ENCODE measurements around the gene TMEM63C. TPM values are rescaled to one million over a fixed set of nuclear protein-coding genes. Genes with fewer than 3 reads are reported as not detected.

Gene TMEM63C
- polyA plus RNA-seq, 4 donors = 0.29 to 1.3 (median 0.90) TPM

DNA sequence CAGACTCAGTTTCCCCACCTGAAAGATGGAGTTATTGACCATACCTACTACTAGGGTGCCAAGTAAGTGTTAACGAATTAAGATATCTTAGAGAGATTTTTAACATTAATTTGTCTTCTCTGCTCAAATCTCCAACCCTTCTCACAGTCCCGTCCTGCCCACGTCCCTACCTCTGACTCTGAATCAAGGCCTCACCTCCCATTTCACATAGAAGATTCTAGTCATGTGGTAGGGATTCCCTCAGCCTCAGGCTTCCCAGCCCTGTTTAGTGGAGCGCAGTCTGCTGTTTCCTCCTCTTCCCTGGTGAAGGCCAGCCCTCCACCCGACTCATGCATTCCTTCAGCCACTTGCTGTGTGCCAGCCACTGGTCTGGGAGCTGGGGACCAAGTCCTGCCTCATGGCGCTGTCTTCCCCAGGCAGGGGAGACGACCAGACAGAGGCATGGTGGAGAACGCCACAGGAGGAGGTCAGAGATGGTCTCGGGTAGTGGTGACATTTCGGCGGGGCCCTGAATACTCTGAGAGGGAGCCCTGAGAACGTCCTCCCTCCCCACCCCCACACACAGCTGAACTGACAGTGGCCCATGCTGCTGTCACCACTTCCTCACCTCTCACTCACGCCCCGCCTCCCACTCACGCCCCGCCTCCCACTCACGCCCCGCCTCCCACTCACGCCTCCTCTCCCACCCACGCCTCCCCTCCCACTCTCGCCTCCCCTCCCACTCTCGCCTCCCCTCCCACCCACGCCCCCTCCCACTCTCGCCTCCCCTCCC is 38.8 kb downstream of the TMEM63C start:
- DNase-seq (ENCODE audit: low read depth in 4 of 4, low spot score in 3 of 4) = no peak

DNA sequence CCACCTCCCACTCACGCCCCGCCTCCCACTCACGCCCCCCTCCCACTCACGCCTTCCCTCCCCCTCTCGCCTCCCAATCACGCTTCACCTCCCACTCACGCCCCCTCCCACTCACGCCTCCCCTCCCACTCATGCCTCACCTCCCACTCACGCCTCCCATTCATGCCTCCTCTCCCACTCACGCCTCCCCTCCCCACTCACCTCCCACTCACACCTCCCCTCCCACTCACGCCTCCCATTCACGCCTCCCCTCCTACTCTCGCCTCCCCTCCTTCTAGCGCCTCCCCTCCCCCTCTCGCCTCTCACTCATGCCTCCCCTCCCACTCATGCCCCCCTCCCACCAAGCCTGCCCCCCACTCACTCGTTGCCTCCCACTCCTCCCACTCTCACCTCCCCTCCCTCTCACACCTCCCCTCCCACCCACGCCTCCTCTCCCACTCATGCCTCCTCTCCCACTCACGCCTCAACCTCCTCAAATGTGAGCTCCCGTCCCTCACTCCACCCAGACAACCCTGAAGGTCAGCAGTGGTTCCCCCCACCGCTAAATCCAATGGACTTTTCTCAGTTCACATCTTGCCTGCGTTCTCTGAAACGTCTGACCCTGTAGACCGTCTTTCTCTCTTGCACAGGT is 39.8 kb downstream of the TMEM63C start:
- no peak for DNase-seq (ENCODE audit: low read depth in 4 of 4, low spot score in 3 of 4)

DNA sequence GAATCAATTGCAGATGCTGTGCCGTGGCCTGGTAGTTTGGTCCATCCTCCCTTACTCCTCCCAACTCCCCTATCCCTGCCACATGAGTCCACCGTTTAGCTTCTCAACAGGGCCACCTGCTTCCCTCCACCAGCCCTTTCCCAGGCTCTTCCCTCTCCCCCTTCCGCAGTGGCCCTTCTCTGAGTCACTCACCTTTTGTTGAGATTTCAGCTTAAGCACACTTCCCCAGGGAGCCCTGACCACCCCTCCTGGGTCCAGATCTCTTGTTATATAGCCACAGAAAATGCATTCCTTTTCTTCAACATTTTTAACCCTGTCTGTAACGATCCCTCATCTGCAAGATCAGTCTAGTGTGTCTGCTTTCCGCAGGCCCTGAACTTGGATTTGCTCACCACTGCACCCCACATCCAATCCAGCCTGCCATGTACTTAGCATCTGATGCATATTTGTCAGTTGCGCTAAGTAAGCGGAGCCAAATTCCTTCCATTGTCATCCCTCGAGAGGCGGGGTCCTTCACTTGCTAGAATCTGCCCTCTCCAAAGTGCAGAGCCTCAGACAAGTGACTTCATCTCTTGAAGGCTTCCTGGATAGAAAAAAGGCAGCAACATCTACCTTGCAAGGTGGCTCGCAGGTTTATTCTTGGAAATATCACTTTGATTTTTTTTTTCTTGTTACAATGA is 41.1 kb downstream of the TMEM63C start:
- no peak for DNase-seq (ENCODE audit: low read depth in 4 of 4, low spot score in 3 of 4)

DNA sequence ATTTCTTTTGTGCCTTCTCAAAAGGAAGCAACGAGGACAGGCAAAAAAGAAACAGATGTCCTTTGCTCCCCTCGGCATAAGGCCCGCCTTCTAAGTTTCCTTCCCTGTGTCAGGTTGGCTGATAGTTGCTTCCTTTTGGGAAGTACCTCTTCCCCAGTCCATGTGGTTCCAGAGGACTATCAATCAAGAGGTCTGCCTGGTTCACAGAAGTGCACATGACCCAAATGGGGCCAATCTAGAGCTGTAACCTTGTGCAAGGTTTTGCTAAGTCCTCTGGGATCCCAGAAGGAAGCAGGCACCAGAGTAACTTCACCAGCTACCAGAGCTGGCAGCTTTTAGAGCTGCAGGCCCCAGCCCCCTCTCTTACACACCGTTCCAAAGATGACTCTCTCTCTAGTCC is 42.6 kb downstream of the TMEM63C start:
- no peak for DNase-seq (ENCODE audit: low read depth in 4 of 4, low spot score in 3 of 4)

DNA sequence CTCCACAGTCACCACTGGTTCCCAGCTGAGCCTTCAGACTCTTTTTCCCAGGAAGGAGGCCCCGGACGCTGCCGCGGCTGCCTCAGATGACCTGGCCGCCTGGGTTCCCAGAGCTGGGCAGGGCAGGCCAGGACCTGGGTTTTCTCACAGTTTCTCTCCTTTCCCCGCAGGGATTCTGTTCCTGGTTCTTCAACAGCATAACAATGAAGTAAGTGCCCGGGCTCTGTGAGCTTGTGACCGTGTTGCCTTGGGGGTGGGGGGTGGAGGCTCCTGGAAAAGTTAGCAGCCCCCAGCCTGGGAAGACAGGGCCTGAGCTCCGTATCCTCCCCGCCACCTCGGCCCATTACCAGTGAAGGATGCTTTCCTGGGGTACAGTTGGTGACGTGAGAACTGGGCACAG is 43.7 kb downstream of the TMEM63C start:
- no peak for DNase-seq (ENCODE audit: low read depth in 4 of 4, low spot score in 3 of 4)

DNA sequence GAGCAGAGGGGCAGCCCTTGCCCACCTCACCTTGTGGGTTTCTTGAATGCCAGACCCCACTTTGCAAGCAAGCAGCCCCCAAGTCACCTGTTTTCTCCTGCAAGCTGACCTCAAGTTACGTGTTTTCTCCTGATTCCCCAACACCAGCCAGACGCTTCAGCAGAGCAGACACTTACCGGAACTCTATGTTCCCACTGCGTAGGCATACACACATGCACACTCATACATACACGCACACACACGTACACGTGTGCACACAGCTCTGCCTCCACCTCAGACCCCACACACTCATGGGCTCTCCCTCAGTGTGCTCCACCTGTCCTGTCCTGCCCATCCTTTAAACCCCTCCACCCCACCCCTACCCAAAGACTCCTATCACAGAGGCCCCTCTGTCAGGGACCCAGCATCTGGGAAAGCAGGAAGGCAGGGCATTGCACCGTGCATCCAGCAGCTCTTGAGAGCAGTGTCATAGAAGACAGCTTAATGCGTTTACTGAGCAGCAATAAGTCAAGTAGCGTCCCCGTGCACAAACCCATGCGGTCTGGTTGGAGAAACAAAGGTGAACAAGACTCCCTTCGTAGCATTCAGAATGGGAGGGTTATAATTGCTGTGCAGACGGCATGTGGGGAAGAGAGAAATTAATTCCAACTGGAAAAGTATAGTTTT is 44.4 kb downstream of the TMEM63C start:
- no peak for DNase-seq (ENCODE audit: low read depth in 4 of 4, low spot score in 3 of 4)

DNA sequence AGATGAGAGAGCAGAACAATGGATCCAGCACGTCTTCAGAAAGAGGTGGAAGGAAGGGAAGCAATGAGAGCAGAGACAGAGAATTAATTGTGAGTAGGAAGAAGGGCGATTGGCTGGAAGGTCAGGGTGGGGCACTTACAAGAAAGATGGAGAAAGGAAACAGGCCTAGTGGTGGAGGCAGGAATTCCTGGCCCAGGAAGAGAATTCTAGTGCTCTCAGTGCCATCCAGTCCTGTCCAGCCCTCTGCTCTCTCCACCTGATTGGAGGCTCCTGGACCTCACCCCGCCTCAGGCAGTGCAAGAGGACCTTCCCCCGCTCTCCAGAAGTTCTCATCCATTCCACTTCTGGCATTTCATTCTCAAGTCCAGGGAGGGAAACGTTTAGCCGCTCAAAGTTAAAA is 46.5 kb downstream of the TMEM63C start:
- DNase-seq (ENCODE audit: low read depth in 4 of 4, low spot score in 3 of 4) = no peak

DNA sequence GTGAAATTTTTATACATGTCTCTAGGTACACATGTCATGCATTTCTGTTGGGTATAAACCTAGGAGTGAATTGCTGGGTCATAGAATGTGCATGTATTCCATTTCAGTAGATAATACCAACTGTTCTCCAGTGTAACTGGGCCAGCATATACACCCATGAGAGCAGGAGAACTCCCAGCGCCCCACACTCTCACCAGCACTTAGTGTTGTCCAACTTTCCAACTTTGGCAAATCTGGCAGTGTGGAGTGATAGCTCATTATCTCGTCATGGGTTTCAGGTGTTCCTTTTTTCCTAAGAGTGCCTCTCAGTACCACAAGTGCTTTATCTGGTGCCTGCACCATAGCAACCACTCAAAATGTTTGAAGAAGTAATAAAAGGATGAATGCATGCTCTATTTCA is 49.3 kb downstream of the TMEM63C start:
- no peak for DNase-seq (ENCODE audit: low read depth in 4 of 4, low spot score in 3 of 4)

DNA sequence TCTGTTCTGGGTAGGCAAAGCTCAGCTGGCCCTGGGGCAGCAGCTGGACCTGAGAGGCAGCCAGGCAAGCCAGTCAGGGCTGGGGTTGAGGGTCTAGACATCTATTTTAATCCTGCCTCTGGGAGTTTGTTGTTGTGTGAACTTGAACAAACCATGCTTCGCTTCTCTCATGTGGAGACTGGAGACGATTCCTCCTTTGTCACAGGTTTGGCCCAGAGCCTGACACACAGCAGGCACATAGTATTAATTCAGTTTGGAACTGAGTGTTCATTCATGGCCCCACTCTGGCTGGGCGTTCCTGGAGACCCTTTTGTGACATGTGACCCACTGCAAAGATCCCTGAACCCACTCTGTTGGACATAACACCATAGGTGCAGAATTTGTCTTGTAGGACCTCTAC is 50.1 kb downstream of the TMEM63C start:
- DNase-seq (ENCODE audit: low read depth in 4 of 4, low spot score in 3 of 4) = no peak

DNA sequence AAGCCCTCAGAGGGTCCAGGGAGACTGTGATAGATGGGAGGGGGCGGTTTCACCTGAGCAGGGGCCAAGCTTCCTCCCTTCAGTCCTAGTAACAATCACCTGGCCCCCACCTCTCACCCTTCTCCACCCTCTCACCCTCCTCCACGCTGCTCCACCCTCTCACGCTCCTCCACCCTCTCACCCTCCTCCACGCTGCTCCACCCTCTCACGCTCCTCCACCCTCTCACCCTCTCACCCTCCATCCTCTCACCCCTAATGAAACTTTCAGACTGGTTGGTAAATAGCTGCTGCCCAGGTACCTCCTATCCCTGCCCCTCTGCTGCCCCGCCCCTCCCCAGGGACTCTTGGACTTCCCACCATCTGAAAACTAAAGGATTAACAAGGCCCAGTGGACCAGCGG is 55.2 kb downstream of the TMEM63C start:
- DNase-seq (ENCODE audit: low read depth in 4 of 4, low spot score in 3 of 4) = no peak

DNA sequence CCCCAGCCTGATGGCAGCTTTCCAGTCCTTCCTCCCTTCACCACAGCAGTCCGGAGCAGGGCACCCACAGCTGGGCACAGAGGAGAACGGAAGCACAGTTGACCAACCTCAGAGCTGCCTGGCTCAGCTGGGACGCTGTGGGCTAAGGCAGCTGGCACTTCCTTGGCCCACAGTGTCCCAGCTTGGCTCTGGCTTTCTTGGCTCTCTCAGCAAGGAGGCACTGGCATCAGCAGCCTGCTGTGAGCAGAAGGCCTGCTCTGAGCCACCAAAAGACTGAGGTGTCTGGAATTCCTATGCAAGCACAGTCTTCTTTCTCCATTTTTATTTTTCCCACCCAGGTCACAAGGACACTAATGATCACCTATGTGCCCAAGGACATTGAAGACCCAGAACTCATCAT is 56.8 kb downstream of the TMEM63C start:
- DNase-seq (ENCODE audit: low read depth in 4 of 4, low spot score in 3 of 4) = no peak

DNA sequence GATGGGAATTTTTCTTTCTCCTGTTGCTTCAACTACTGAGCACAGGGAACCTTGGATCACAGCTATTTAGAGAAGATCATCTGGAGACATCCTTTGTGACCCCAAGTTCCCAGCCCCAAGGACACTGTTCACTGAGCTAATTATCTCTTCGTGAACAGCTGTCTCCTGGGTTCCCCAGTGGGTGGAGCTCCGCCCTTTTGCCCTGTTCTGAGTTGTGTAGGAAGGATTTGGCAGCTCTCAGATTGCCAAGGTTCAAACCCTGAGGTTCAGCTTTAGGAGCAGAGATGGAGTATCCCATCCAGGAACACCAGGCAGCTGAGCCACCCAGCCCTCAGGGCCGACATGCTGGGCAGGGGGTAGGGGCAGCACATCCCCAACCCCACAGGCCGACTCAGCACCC is 57.4 kb downstream of the TMEM63C start:
- no peak for DNase-seq (ENCODE audit: low read depth in 4 of 4, low spot score in 3 of 4)

DNA sequence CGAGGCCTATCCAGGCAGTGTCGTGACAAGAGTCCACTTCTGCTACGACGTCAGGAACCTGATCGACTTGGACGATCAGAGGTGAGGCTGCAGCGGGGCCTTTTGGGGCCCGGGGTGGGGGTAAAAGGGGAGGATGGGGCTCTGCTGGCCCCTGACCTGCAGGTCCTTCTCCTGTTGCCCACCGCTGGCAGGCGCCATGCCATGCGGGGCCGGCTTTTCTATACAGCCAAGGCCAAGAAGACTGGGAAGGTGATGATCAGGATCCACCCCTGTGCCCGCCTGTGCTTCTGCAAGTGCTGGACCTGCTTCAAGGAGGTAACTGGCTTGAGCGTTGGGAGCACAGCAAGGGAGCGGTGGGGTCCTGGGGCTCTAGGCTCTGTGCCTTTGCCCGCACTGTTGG is 57.8 kb downstream of the TMEM63C start:
- DNase-seq (ENCODE audit: low read depth in 4 of 4, low spot score in 3 of 4) = no peak

DNA sequence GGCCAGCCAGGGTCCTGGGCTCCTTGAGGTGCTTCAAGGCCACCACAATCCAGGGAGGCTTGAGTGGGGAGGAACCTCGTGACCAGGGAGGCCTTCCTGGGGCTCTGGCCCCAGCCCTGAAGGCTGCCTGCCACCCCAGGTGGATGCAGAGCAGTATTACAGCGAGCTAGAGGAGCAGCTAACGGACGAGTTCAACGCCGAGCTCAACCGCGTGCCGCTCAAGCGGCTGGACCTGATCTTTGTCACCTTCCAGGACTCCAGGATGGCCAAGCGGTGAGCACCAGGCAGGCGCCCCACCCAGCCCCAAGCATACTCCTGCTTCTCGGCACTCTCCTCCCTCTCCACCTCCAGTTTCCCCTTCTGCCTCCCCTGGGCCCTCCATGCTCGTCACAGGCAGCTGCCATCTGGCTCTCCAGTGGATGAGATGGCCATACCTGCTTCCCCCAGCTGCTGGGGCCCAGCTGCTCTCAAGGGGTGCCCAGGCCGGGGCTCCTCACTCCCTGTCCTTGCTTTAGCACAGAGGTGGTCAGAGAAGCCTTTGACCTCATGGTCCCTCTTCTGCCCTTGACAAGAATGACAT is 58.8 kb downstream of the TMEM63C start:
- DNase-seq (ENCODE audit: low read depth in 4 of 4, low spot score in 3 of 4) = no peak

DNA sequence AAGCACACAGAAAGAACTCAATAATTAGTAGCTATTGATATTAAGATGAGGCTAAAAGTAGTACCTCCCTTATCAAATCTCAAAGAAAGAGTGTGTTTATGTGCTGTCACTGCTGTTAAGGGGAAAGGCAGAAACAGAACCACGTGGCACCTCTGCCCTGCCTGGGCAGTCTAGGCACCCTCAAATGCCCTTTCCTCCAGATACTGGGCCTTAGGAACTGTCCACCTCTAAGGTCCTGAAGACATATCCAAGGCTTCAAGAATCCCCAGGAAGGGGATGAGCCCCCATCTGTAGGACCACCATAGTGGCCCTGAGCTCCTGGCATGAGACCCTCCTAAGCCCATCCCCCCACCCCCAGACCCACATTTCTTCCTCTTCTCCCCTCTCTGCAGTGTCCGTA is 60.4 kb downstream of the TMEM63C start:
- no peak for DNase-seq (ENCODE audit: low read depth in 4 of 4, low spot score in 3 of 4)

DNA sequence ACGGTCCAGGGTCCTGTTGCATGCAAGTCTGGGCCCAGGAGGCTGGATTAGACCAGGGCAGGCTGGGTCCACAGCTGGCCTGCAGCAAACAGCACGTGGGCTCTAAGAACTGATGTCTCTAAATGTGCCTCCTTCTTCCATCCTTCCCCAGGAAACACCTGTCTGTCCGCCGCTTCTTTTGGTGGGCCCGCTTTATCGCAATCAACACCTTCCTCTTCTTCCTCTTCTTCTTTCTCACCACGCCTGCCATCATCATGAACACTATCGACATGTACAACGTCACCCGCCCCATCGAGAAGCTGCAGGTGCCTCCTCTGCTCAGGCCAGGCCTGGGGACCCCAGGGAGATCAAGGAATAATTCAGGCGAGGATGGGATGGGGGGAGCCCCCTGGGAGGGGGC is 61.2 kb downstream of the TMEM63C start:
- no peak for DNase-seq (ENCODE audit: low read depth in 4 of 4, low spot score in 3 of 4)

DNA sequence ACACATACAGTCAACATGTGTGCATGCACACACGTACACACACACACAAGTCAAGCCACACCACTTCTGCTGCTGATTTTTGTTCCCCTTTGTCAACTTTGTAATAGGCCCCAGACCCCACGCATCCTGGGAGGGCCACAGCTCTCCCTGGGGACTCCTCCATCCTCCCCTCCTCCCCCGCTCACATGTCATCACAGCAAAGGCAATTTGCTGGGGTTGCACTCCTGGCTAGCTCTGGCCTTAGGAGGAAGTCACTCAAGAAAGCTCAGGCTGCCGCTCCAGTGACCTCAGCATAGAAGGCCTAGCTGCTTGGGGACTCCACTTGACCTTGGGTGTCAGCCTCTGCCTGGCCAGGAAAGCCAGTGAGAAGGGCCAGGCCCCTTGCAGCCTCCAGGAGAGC is 62.3 kb downstream of the TMEM63C start:
- DNase-seq (ENCODE audit: low read depth in 4 of 4, low spot score in 3 of 4) = no peak

DNA sequence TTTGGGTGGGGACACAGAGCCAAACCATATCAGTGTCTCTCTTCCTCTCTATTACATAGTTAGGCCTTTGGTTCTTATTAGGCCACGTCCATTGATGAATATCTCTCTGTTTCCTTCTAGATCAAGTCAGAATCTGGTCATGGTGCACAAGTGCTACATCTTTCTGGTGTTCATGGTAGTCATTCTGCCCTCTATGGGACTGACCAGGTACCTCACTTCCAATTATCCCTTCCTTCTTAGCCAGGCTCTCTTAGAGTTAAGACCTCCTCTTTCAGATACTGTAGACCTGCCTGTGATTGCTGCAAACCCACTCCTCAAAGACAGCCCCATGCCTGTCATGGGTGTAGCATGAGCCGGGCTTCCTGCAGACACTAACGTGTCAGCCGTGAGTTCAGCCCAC is 64.2 kb downstream of the TMEM63C start:
- DNase-seq (ENCODE audit: low read depth in 4 of 4, low spot score in 3 of 4) = no peak

DNA sequence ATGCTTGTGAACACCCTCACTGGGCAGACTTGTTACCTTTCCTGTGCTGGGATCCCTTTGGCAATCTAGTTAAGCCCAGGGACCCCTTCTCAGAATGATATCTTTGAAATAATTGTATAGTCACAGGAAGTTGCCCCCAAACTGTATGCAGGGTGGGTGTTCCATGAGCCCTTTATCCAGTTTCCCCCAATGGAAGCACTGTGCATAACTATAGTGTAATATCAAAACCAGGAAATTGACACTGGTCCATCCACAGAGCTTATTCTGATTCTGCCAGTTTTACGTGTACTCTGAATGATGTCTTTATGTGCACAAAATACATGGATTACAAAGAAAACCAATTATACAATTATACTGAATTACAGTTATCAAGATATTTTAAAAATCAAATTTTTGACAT is 65.2 kb downstream of the TMEM63C start:
- DNase-seq (ENCODE audit: low read depth in 4 of 4, low spot score in 3 of 4) = no peak

DNA sequence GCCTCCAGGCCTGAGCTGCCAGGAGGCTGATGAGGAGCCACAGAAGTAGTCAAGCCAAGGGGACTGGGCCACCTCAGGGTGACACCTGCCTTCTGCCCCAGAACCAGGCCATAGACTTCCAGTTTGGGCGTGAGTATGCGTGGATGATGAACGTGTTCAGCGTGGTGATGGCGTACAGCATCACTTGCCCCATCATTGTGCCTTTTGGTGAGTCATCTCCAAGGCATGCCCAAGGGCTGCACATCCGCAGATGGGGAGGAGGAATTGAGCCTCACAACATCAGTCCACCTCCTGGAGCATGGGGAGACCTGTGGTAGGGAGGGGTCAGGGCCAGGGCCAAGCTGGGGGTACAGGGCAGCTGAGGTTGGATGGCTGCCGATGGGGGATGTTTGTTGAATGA is 67.1 kb downstream of the TMEM63C start:
- no peak for DNase-seq (ENCODE audit: low read depth in 4 of 4, low spot score in 3 of 4)

DNA sequence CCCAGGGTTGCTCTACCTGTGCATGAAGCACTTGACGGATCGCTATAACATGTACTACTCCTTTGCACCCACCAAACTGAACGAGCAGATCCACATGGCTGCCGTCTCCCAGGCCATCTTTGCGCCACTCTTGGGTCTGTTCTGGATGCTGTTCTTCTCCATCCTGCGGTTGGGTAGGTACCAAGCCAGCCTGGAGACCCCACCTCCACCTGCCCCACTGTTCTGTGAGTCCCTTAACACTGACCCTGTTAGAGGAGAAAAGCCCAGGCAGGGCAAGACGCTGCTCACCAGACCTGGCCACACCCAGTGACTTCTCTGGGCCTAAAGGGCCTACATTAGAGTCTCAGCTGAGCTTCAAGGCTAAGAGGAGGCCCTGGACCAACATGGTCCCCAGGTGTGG is 67.7 kb downstream of the TMEM63C start:
- DNase-seq (ENCODE audit: low read depth in 4 of 4, low spot score in 3 of 4) = no peak

Measured in left renal pelvis (tissue), 4 donors.